LNCaP clone FGC (cell line): ENCODE results near the gene CSTPP1.

Source experiments
- DNase-seq: peaks from one replicate; pipeline ENCODE4 v3.0.0-alpha.2; 2011; ENCODE audit warnings: low read depth
- H3K4me3 ChIP-seq: 2 replicates; pipeline ENCODE4 v1.5.1; 2011; ENCODE audit warnings: mild to moderate bottlenecking, low read depth, low read length, control low read depth
- CTCF ChIP-seq: IDR thresholded peaks from 2 replicates; pipeline ENCODE4 v1.5.1; 2012; ENCODE audit warnings: mild to moderate bottlenecking; ENCODE audit not compliant: control insufficient read depth, insufficient read depth; ENCODE audit errors: extremely low read depth

CSTPP1 gene

GRCh38 chr11:47136327-47136726 is 199.8 kb downstream of the CSTPP1 start:
- no peak for TF ChIP-seq CTCF
- H3K4me3 ChIP-seq: no peak overlapping the region
- no peak for DNase-seq

- DNase-seq: no peak
- no peak overlapping the region for H3K4me3 ChIP-seq
- TF ChIP-seq CTCF: no peak
Measured at GRCh38 chr11:47136921-47137320, 200.4 kb downstream of the CSTPP1 start.

- TF ChIP-seq CTCF: no peak
Measured at GRCh38 chr11:47137476-47137875, 200.9 kb downstream of the CSTPP1 start.

GRCh38 chr11:47139878-47140277 is 203.3 kb downstream of the CSTPP1 start:
- no peak for TF ChIP-seq CTCF
- DNase-seq: no peak
- no peak overlapping the region for H3K4me3 ChIP-seq

More at GRCh38 chr11:47137476-47137875, 200.9 kb downstream of the CSTPP1 start:
- H3K4me3 ChIP-seq: no peak overlapping the region
- no peak for DNase-seq

GRCh38 chr11:47143322-47143721 is 206.8 kb downstream of the CSTPP1 start:
- no peak for TF ChIP-seq CTCF
- DNase-seq: no peak
- H3K4me3 ChIP-seq: no peak overlapping the region

GRCh38 chr11:47144541-47144940 is 208.0 kb downstream of the CSTPP1 start:
- no peak for TF ChIP-seq CTCF
- no peak for DNase-seq
- H3K4me3 ChIP-seq: no peak overlapping the region

GRCh38 chr11:47147250-47147649 is 210.7 kb downstream of the CSTPP1 start:
- no peak overlapping the region for H3K4me3 ChIP-seq
- no peak for TF ChIP-seq CTCF
- DNase-seq: no peak
